ENCODE data around the gene UCMA. TPM values are rescaled to one million over a fixed set of nuclear protein-coding genes. Genes with fewer than 3 reads are reported as not detected.

The UCMA gene
- total RNA-seq, 1 experiment from 2014 or later: not detected

- H3K4me1 Mint-ChIP-seq (ENCODE audit: low read depth, unreplicated experiment): no peaks in the 10 kb centered on the region
- CTCF ChIA-PET: no interaction called here
- no peak for DNase-seq
- intact Hi-C loops (cut with micrococcal nuclease; ENCODE audit: unreplicated experiment): loop anchor here (5.0 kb wide), 1 partner anchor 78 kb away; the partner anchor contains the start of gene PHYH
- no peaks in the 10 kb centered on the region for H3K9me3 Mint-ChIP-seq (ENCODE audit: low read depth, unreplicated experiment)
- H3K27ac Mint-ChIP-seq (ENCODE audit: unreplicated experiment): no peak overlapping the region
- no peak for TF ChIP-seq CTCF (IDR thresholded peaks at IDR 0.05; ENCODE audit: unreplicated experiment)
- no peak overlapping the region for H3K4me3 Mint-ChIP-seq (ENCODE audit: low read depth, unreplicated experiment)
- H3K36me3 Mint-ChIP-seq (ENCODE audit: insufficient read depth, unreplicated experiment): peaks cover 4% of the 10 kb centered on the region
- no TSS peak for BruUV-seq (replicated peaks)
- H3K27me3 Mint-ChIP-seq (ENCODE audit: unreplicated experiment): peaks cover 6% of the 10 kb centered on the region
These were observed 9.8 kb downstream of the UCMA start for GRCh38 chr10:13224210-13224995.

DNA sequence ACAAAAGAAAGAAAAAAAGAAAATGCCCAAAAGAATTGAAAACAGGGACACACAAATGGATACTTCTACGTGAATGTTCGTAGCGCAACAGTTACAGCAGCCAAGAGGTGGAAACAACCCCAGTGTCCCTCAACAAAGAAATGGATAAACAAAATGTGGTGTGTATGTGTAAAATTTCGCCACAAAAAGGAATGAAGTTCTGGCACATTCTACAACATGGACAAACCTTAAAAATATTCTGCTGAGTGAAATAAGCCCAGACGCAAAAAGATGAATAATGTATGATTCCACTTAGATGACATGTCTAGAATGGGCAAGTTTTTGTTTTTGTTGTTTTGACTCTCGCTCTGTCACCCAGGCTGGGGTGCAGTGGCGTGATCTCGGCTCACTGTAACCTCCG is 10.9 kb downstream of the UCMA start:
- no peak for DNase-seq
- peaks cover 5% of the 10 kb centered on the region for H3K36me3 Mint-ChIP-seq (ENCODE audit: insufficient read depth, unreplicated experiment)
- intact Hi-C loops (cut with micrococcal nuclease; ENCODE audit: unreplicated experiment): loop anchor here (5.0 kb wide), 1 partner anchor 79 kb away; the partner anchor contains the start of gene PHYH
- CTCF ChIA-PET: no interaction called here
- no peaks in the 10 kb centered on the region for H3K27me3 Mint-ChIP-seq (ENCODE audit: unreplicated experiment)
- H3K27ac Mint-ChIP-seq (ENCODE audit: unreplicated experiment): no peak overlapping the region
- no peak for TF ChIP-seq CTCF (IDR thresholded peaks at IDR 0.05; ENCODE audit: unreplicated experiment)
- no peaks in the 10 kb centered on the region for H3K4me1 Mint-ChIP-seq (ENCODE audit: low read depth, unreplicated experiment)
- BruUV-seq (replicated peaks): no TSS peak
- H3K9me3 Mint-ChIP-seq (ENCODE audit: low read depth, unreplicated experiment): no peaks in the 10 kb centered on the region
- H3K4me3 Mint-ChIP-seq (ENCODE audit: low read depth, unreplicated experiment): no peak overlapping the region

GRCh38 chr10:13222566-13222965 is 11.6 kb downstream of the UCMA start:
- Mint-ChIP-seq H3K27ac (ENCODE audit: unreplicated experiment) (no peak overlapping the region), H3K4me3 (ENCODE audit: low read depth, unreplicated experiment) (no peak overlapping the region), H3K27me3 (ENCODE audit: unreplicated experiment) (no peaks in the 10 kb centered on the region), H3K9me3 (ENCODE audit: low read depth, unreplicated experiment) (no peaks in the 10 kb centered on the region), H3K36me3 (ENCODE audit: insufficient read depth, unreplicated experiment) (peaks cover 5% of the 10 kb centered on the region), H3K4me1 (ENCODE audit: low read depth, unreplicated experiment) (no peaks in the 10 kb centered on the region)
- CTCF ChIA-PET: no interaction called here
- no peak for TF ChIP-seq CTCF (IDR thresholded peaks at IDR 0.05; ENCODE audit: unreplicated experiment)
- intact Hi-C loops (cut with micrococcal nuclease; ENCODE audit: unreplicated experiment): loop anchor here (5.0 kb wide), 1 partner anchor 80 kb away; the partner anchor contains the start of gene PHYH
- DNase-seq: no peak
- no TSS peak for BruUV-seq (replicated peaks)

GRCh38 chr10:13222151-13222550 is 12.0 kb downstream of the UCMA start:
- Mint-ChIP-seq H3K4me3 (ENCODE audit: low read depth, unreplicated experiment) (no peak overlapping the region), H3K36me3 (ENCODE audit: insufficient read depth, unreplicated experiment) (peaks cover 5% of the 10 kb centered on the region), H3K9me3 (ENCODE audit: low read depth, unreplicated experiment) (no peaks in the 10 kb centered on the region), H3K27me3 (ENCODE audit: unreplicated experiment) (no peaks in the 10 kb centered on the region), H3K27ac (ENCODE audit: unreplicated experiment) (no peak overlapping the region), H3K4me1 (ENCODE audit: low read depth, unreplicated experiment) (no peaks in the 10 kb centered on the region)
- no peak for TF ChIP-seq CTCF (IDR thresholded peaks at IDR 0.05; ENCODE audit: unreplicated experiment)
- BruUV-seq (replicated peaks): no TSS peak
- no peak for DNase-seq
- intact Hi-C loops (cut with micrococcal nuclease; ENCODE audit: unreplicated experiment): loop anchor here (5.0 kb wide), 1 partner anchor 80 kb away; the partner anchor contains the start of gene PHYH
- CTCF ChIA-PET: no interaction called here
